A673 (cell line): Measurements from ENCODE around the gene SLC4A8. TPM values are rescaled to one million over a fixed set of nuclear protein-coding genes. Genes with fewer than 3 reads are reported as not detected.

Experiments
- BruUV-seq: library from RNA; stranded (reverse); fragments of 400-500 nt; replicated peaks from 2 replicates; lab custom pipeline; 2021; lab: Mats Ljungman, UMichigan
- CTCF ChIA-PET: fragments of 300-600 bp; sonication (Branson Sonifier 250); formaldehyde crosslinking; loops from one replicate; lab custom pipeline; 2022; ENCODE audit warnings: antibody characterized with exemption; lab: Charles Lee
- POLR2A ChIA-PET: fragments of 300-600 bp; sonication (Branson Sonifier 250); formaldehyde crosslinking; loops from one replicate; lab custom pipeline; 2022; ENCODE audit warnings: antibody characterized with exemption; ENCODE audit not compliant: low non-redundant PET; lab: Charles Lee
- DNase-seq: peaks from one replicate; pipeline ENCODE4 v3.0.0-alpha.2; 2015; ENCODE audit warnings: low spot score
- H3K27ac ChIP-seq: fragments of 200-600 bp; sonication (generic); 2 replicates; pipeline ENCODE4 v1.5.1; 2016; ENCODE audit warnings: mixed run types, low read depth, mild to moderate bottlenecking, mixed read lengths, antibody characterized with exemption, low read length; ENCODE audit not compliant: poor library complexity, severe bottlenecking
- H3K27me3 ChIP-seq: fragments of 200-600 bp; sonication (generic); replicated peaks from 2 replicates; pipeline ENCODE4 v1.6.1; 2017; ENCODE audit warnings: mixed run types, low read depth, mild to moderate bottlenecking, mixed read lengths, antibody characterized with exemption, low read length; ENCODE audit not compliant: insufficient read depth, poor library complexity
- H3K36me3 ChIP-seq: fragments of 200-600 bp; sonication (generic); 2 replicates; pipeline ENCODE4 v1.6.1; 2016; ENCODE audit warnings: mixed run types, mild to moderate bottlenecking, mixed read lengths, antibody characterized with exemption, low read length; ENCODE audit not compliant: insufficient read depth, poor library complexity, severe bottlenecking
- H3K4me1 ChIP-seq: fragments of 200-600 bp; sonication (generic); 2 replicates; pipeline ENCODE4 v1.6.1; 2017; ENCODE audit warnings: mixed run types, mild to moderate bottlenecking, mixed read lengths, antibody characterized with exemption, low read length; ENCODE audit not compliant: insufficient read depth, poor library complexity, severe bottlenecking
- H3K4me3 ChIP-seq: fragments of 200-600 bp; sonication (generic); 2 replicates; pipeline ENCODE4 v1.5.1; 2016; ENCODE audit warnings: low read depth, mixed run types, mild to moderate bottlenecking, mixed read lengths, low read length; ENCODE audit not compliant: poor library complexity, severe bottlenecking
- H3K9me3 ChIP-seq: fragments of 200-600 bp; sonication (generic); 2 replicates; pipeline ENCODE4 v1.6.1; 2016; ENCODE audit warnings: mixed run types, low read depth, mild to moderate bottlenecking, mixed read lengths, antibody characterized with exemption, low read length; ENCODE audit not compliant: poor library complexity, severe bottlenecking
- EZH2 ChIP-seq: fragments of 200-600 bp; sonication (generic); IDR thresholded peaks from 2 replicates; pipeline ENCODE4 v1.6.1; 2017; ENCODE audit warnings: borderline replicate concordance, low read depth, mild to moderate bottlenecking, mixed read lengths, antibody characterized with exemption, low read length; ENCODE audit not compliant: poor library complexity, severe bottlenecking
- intact Hi-C: fragments of 100-400 bp; cut with micrococcal nuclease; formaldehyde crosslinking; loops from one replicate; pipeline ENCODE4 v1.10.0; 2022; ENCODE audit not compliant: unreplicated experiment
- total RNA-seq: library from RNA; stranded (reverse); gene quantifications from 2 replicates; pipeline ENCODE4 v1.2.3, GENCODE V29; 2021
- TF ChIP-seq, protein P1 (sequence below): fragments of 300-800, 200-600 bp; sonication (generic); conservative IDR thresholded peaks from 2 replicates; pipeline ENCODE4 v1.5.1; 2017; ENCODE audit warnings: low read depth, mild to moderate bottlenecking, antibody characterized with exemption, low read length, moderate library complexity, mixed read lengths

Gene SLC4A8
- total RNA-seq, 1 experiment from 2014 or later: 0.73 TPM

DNA sequence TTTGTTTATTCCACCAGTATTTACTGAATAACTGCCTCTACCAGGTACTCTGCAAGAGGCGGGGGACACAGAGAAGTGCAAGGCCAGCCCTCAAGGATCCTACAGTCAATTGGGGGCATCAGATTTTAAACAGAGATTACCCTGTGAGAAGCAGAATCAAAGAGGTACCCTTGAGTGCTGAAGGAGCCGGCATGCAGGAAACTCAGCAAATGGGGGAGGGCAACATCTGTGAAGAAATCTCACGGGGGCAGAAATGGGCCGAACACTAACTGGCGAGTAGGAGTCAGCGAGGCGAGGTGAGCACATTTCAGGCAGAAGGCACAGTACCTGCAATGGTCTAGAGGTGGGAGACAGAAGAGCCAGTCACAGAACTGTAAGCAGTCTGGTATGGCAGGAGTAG lies 42.5 kb upstream of the SLC4A8 start:
- CTCF ChIA-PET: no interaction called here

DNA sequence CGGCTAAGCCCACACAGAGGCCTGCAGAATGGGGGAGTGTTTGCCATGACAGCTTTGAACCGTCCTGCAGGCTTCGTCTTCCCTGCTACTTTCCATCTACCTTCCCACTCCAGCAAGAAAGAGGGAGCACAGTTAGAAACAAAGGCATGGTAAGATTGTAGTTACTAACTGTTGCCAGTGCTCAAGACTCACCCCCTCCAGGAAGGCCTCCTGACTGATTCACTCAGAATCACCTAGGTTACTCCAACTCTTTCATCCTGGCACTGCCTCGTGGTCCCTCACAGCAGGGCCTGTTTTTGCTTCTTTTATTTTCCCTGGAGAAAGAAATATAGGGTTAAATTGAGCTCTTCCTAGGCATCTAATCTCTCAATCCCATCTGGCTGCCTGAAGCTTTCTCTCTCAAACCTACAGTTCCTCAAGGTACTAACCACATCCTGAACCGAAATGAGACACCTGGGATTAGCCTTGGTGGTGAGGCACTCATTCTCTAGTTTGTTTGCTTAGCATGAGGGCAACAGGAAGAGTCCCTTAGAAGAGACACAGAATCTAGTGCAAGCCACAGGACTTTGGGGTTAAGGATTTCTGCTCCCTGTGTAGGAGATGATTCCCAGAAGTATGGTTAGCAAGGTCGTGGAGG lies 41.2 kb upstream of the SLC4A8 start:
- POLR2A ChIA-PET: no interaction called here
- H3K4me1 ChIP-seq: peaks cover 1% of the 10 kb centered on the region
- no TSS peak for BruUV-seq
- no peak overlapping the region for H3K27ac ChIP-seq
- no peak for DNase-seq
- H3K27me3 ChIP-seq: no peaks in the 10 kb centered on the region
- intact Hi-C loops: no loop called here
- no peaks in the 10 kb centered on the region for H3K36me3 ChIP-seq
- TF ChIP-seq EZH2: no peak
- H3K9me3 ChIP-seq: no peaks in the 10 kb centered on the region
- H3K4me3 ChIP-seq: no peak overlapping the region
- CTCF ChIA-PET: no interaction called here

More for the DNA sequence above, 42.5 kb upstream of the SLC4A8 start:
- no peaks in the 10 kb centered on the region for H3K9me3 ChIP-seq
- no peak for TF ChIP-seq EZH2
- TF ChIP-seq, protein P1, sequence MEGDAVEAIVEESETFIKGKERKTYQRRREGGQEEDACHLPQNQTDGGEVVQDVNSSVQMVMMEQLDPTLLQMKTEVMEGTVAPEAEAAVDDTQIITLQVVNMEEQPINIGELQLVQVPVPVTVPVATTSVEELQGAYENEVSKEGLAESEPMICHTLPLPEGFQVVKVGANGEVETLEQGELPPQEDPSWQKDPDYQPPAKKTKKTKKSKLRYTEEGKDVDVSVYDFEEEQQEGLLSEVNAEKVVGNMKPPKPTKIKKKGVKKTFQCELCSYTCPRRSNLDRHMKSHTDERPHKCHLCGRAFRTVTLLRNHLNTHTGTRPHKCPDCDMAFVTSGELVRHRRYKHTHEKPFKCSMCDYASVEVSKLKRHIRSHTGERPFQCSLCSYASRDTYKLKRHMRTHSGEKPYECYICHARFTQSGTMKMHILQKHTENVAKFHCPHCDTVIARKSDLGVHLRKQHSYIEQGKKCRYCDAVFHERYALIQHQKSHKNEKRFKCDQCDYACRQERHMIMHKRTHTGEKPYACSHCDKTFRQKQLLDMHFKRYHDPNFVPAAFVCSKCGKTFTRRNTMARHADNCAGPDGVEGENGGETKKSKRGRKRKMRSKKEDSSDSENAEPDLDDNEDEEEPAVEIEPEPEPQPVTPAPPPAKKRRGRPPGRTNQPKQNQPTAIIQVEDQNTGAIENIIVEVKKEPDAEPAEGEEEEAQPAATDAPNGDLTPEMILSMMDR: no peak
- POLR2A ChIA-PET: no interaction called here
- no peaks in the 10 kb centered on the region for H3K27me3 ChIP-seq
- no peak overlapping the region for H3K4me3 ChIP-seq
- DNase-seq: no peak
- peaks cover 13% of the 10 kb centered on the region for H3K4me1 ChIP-seq
- BruUV-seq: no TSS peak
- no peak overlapping the region for H3K27ac ChIP-seq
- intact Hi-C loops: no loop called here
- H3K36me3 ChIP-seq: no peaks in the 10 kb centered on the region

DNA sequence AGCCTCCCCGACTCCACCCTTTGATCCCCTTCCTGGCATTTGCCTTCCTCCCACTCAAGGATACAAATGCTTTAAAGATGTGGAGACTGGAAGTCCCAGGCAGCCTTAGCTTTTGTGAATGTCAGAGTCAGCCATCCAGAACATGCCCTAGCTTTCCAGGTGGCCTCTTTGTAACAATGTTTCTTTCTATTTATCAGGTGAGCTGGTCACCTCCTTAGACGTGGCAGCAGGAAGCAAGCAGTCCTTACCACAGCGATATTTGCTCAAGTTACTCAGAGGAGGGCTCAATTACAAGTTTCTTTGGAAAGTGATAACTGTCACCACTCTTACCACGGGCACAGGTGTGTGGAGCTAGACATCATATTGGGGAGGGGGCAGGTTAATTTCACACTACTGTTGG lies 38.3 kb upstream of the SLC4A8 start:
- POLR2A ChIA-PET: no interaction called here
- Histone ChIP-seq H3K27ac (no peak overlapping the region), H3K27me3 (peaks cover 6% of the 10 kb centered on the region), H3K9me3 (no peaks in the 10 kb centered on the region), H3K4me3 (no peak overlapping the region), H3K36me3 (no peaks in the 10 kb centered on the region), H3K4me1 (no peaks in the 10 kb centered on the region)
- DNase-seq: no peak
- no TSS peak for BruUV-seq
- intact Hi-C loops: no loop called here
- CTCF ChIA-PET: interaction anchor here (0.5 kb wide), 1 partner anchor 722 kb away, joined by 3 read pairs; no protein-coding TSS in a partner anchor
- TF ChIP-seq, protein P1: no peak
- no peak for TF ChIP-seq EZH2
